ENCODE measurements around the gene REELD1.

- TF ChIP-seq CTCF (IDR thresholded peaks at IDR 0.05) = no peak
- no peak for TF ChIP-seq ZFX (IDR thresholded peaks at IDR 0.05; ENCODE audit: borderline replicate concordance)
These were observed 31.9 kb upstream of the REELD1 start for GRCh38 chr4:146182443-146182842.
